ENCODE measurements around the gene TEDC1.

Gene TEDC1

GRCh38 chr14:105503296-105503640, 12.2 kb downstream of the TEDC1 start:
- POLR2A ChIA-PET: no interaction called here
- DNase-seq (ENCODE audit: extremely low spot score): no peak
- TF ChIP-seq CTCF (IDR thresholded peaks at IDR 0.05; ENCODE audit: control extremely low read depth, extremely low read depth, low read depth, missing control alignments): no peak
- CTCF ChIA-PET: no interaction called here

- ChIA-PET CTCF (no interaction called here), POLR2A (no interaction called here)
- DNase-seq (ENCODE audit: extremely low spot score): no peak
- TF ChIP-seq CTCF (IDR thresholded peaks at IDR 0.05; ENCODE audit: control extremely low read depth, extremely low read depth, low read depth, missing control alignments): no peak
Observed at GRCh38 chr14:105503935-105504692, 13.1 kb downstream of the TEDC1 start.

- POLR2A ChIA-PET: no interaction called here
- no peak for DNase-seq (ENCODE audit: extremely low spot score)
- TF ChIP-seq CTCF (IDR thresholded peaks at IDR 0.05; ENCODE audit: control extremely low read depth, extremely low read depth, low read depth, missing control alignments): no peak
- CTCF ChIA-PET: no interaction called here
Observed at GRCh38 chr14:105505101-105505500, 14.1 kb downstream of the TEDC1 start.

GRCh38 chr14:105507247-105507646, 16.2 kb downstream of the TEDC1 start:
- CTCF ChIA-PET: interaction anchor here (0.9 kb wide), 1 partner anchor 21 kb away, joined by 5 read pairs; no protein-coding TSS in a partner anchor
- DNase-seq (ENCODE audit: extremely low spot score): no peak
- POLR2A ChIA-PET: no interaction called here
- no peak for TF ChIP-seq CTCF (IDR thresholded peaks at IDR 0.05; ENCODE audit: control extremely low read depth, extremely low read depth, low read depth, missing control alignments)

- POLR2A ChIA-PET: no interaction called here
- TF ChIP-seq CTCF (IDR thresholded peaks at IDR 0.05; ENCODE audit: control extremely low read depth, extremely low read depth, low read depth, missing control alignments): no peak
- CTCF ChIA-PET: no interaction called here
- no peak for DNase-seq (ENCODE audit: extremely low spot score)
Observed at GRCh38 chr14:105508069-105508468, 17.0 kb downstream of the TEDC1 start.

- ChIA-PET POLR2A (no interaction called here), CTCF (no interaction called here)
- DNase-seq (ENCODE audit: extremely low spot score): no peak
- no peak for TF ChIP-seq CTCF (IDR thresholded peaks at IDR 0.05; ENCODE audit: control extremely low read depth, extremely low read depth, low read depth, missing control alignments)
Observed at GRCh38 chr14:105508601-105509000, 17.6 kb downstream of the TEDC1 start.
